Sigmoid colon (tissue), 7 donors: Measurements from ENCODE around the gene FEZF2. TPM values are rescaled to one million over a fixed set of nuclear protein-coding genes. Genes with fewer than 3 reads are reported as not detected.

ENCODE experiments used
- DNase-seq: peaks from one replicate; pipeline ENCODE4 v3.0.0-alpha.2; 2019
- H3K27ac ChIP-seq, 4 donors: fragments of 200-600 bp; sonication (generic); one replicate each; pipeline ENCODE4 v1.5.1; 2016 to 2019; ENCODE audit warnings: mild to moderate bottlenecking in 1 of 4
- H3K27me3 ChIP-seq, 3 donors: fragments of 200-600 bp; sonication (generic); one replicate each; pipeline ENCODE4 v1.5.1; 2019; ENCODE audit warnings: mild to moderate bottlenecking in 1 of 3
- H3K36me3 ChIP-seq, 4 donors: fragments of 200-600 bp; sonication (generic); one replicate each; pipeline ENCODE4 v1.5.1; 2016 to 2019
- H3K4me1 ChIP-seq, 4 donors: fragments of 200-600 bp; sonication (generic); one replicate each; pipeline ENCODE4 v1.5.1; 2017 to 2019
- H3K4me3 ChIP-seq, 4 donors: fragments of 200-600 bp; sonication (generic); one replicate each; pipeline ENCODE4 v1.5.1; 2017 to 2019; ENCODE audit warnings: mild to moderate bottlenecking in 2 of 4, moderate library complexity in 1 of 4
- H3K9me3 ChIP-seq, 4 donors: fragments of 200-600 bp in 3 of 4; sonication (generic) in 3 of 4; one replicate each; pipeline versions ENCODE4 v1.5.1 to v1.6.1; 2013 to 2019
- EP300 ChIP-seq, 4 donors: sonication (generic); formaldehyde crosslinking; IDR thresholded peaks; one replicate each; pipeline ENCODE4 v1.6.1; 2017; ENCODE audit warnings: antibody characterized with exemption in 4 of 4
- POLR2A ChIP-seq, 2 donors: fragments of 450-650 bp; IDR thresholded peaks; one replicate each; pipeline ENCODE4 v1.6.1; 2016; ENCODE audit warnings: antibody characterized with exemption in 2 of 2, mild to moderate bottlenecking in 2 of 2, moderate library complexity in 2 of 2
- POLR2AphosphoS5 ChIP-seq, 4 donors: sonication (generic); formaldehyde crosslinking; IDR thresholded peaks; one replicate each; pipeline ENCODE4 v1.6.1; 2017; ENCODE audit warnings: antibody characterized with exemption in 4 of 4
- WGBS, 2 donors: extraction: QIAGEN DNeasy Blood & Tissue Kit; methylation state at CpG; one replicate each; pipeline ENCODE4 v1.1.7; 2013; 5-methylcytosine and 5-hydroxymethylcytosine counted together
- intact Hi-C: fragments of 100-400 bp; cut with DNase I; formaldehyde crosslinking; loops from one replicate; pipeline ENCODE4 v1.15.1; 2023
- polyA plus RNA-seq, 3 donors: library from polyadenylated mRNA; stranded (reverse); fragments of 200-250 nt; gene quantifications; one replicate each; pipeline ENCODE4 v1.2.3, GENCODE V29; 2013
- total RNA-seq, 4 donors: library from RNA; depleted of rRNA; stranded (reverse); fragments of >200 nt; gene quantifications; one replicate each; pipeline ENCODE4 v1.1.0, GENCODE V29; 2016
- TF ChIP-seq, protein P1 (sequence below), 4 experiments: fragments of 450-650 bp in 3 of 4; fragments of 200-600 bp in 1 of 4; IDR thresholded peaks; one replicate each; pipeline ENCODE4 v1.5.1; 2016 to 2019; ENCODE audit warnings: antibody characterized with exemption in 4 of 4, mild to moderate bottlenecking in 3 of 4, moderate library complexity in 2 of 4
- donor health status: healthy with polysubstance abuse.
- donor health status: Bipolar disorder and iron deficiency.
- donor health status: healthy.

Gene FEZF2
- total and polyA plus RNA-seq, 7 donors, result not detected

DNA sequence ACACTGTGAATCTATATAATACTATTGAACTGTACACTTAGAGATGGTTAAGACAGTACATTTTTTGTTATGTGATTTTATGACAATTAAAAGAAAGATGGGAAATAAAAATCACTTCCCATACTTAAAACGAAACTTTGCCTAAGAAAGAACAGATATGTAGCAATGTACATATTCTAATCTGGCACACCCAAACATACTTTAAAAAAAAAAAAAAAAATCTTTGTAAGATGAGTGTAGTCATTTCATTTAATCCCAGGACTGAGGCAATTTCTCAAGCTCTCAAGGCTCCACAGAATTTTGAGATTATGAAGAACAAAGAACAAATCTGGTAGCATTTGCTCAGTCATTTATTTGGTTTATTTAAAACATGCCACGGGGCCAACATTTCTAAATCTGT lies 40.3 kb upstream of the FEZF2 start:
- no peaks in the 10 kb centered on the region for H3K36me3 ChIP-seq
- no peak overlapping the region for H3K4me3 ChIP-seq
- no peaks in the 10 kb centered on the region for H3K27me3 ChIP-seq
- no peak overlapping the region for H3K27ac ChIP-seq
- TF ChIP-seq, protein P1, sequence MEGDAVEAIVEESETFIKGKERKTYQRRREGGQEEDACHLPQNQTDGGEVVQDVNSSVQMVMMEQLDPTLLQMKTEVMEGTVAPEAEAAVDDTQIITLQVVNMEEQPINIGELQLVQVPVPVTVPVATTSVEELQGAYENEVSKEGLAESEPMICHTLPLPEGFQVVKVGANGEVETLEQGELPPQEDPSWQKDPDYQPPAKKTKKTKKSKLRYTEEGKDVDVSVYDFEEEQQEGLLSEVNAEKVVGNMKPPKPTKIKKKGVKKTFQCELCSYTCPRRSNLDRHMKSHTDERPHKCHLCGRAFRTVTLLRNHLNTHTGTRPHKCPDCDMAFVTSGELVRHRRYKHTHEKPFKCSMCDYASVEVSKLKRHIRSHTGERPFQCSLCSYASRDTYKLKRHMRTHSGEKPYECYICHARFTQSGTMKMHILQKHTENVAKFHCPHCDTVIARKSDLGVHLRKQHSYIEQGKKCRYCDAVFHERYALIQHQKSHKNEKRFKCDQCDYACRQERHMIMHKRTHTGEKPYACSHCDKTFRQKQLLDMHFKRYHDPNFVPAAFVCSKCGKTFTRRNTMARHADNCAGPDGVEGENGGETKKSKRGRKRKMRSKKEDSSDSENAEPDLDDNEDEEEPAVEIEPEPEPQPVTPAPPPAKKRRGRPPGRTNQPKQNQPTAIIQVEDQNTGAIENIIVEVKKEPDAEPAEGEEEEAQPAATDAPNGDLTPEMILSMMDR (IDR thresholded peaks at IDR 0.05), result no peak
- TF ChIP-seq POLR2A (IDR thresholded peaks at IDR 0.05) (no peak), POLR2AphosphoS5 (IDR thresholded peaks at IDR 0.05) (no peak)
- intact Hi-C loops, result no loop called here
- H3K9me3 ChIP-seq, result no peaks in the 10 kb centered on the region
- WGBS, 2 donors, result 67 to 82% methylated on average over 2 of the region's 2 CpGs
- no peaks in the 10 kb centered on the region for H3K4me1 ChIP-seq
- no peak for DNase-seq

DNA sequence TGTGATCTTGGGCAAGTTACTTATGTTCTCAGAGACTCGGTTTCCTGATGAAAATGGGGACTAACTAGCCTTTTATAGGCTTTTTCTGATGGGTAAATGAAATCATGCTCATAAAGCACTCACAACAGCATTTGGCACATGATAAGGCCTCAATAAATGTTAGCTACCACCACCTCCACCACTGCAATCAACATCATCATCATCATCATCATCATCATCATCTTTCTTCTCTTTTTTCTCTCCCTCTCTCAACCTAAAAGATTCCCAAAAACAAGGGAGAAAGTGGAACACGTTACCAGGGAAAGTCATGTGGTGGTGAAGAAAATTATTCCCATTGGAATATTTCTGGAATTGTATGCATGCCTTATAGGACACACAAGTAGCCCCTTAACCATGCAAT lies 33.6 kb upstream of the FEZF2 start:
- intact Hi-C loops, result no loop called here
- 79% methylated on average over 2 of the region's 2 CpGs for WGBS, 2 donors
- H3K9me3 ChIP-seq, result no peaks in the 10 kb centered on the region
- TF ChIP-seq, protein P1 (IDR thresholded peaks at IDR 0.05), result no peak
- TF ChIP-seq POLR2AphosphoS5 (IDR thresholded peaks at IDR 0.05), result no peak
- no peaks in the 10 kb centered on the region for H3K4me1 ChIP-seq
- no peaks in the 10 kb centered on the region for H3K27me3 ChIP-seq
- H3K4me3 ChIP-seq, result no peak overlapping the region
- DNase-seq, result no peak
- H3K36me3 ChIP-seq, result no peaks in the 10 kb centered on the region
- no peak overlapping the region for H3K27ac ChIP-seq

DNA sequence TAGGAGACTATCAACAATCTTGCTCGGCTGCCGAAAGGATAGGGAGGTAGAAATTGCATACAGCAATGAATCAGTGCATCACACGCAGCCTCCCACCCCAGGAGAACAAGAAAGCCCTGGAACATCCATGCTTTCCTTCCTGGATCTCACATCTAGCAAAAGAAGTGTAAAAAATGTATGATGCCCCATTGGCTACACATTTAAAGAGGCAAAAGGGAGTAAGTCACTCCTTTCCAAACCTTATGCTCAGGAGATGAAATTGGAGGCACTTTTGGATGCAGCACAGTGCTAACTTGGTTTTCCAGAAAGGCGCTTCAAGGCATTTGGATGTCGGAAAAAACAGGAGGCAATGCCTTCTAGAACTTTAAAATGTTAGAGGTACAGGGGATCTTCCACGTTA lies 32.2 kb upstream of the FEZF2 start:
- Histone ChIP-seq H3K27ac (no peak overlapping the region), H3K36me3 (no peaks in the 10 kb centered on the region), H3K9me3 (no peaks in the 10 kb centered on the region), H3K4me3 (no peak overlapping the region), H3K4me1 (no peaks in the 10 kb centered on the region), H3K27me3 (no peaks in the 10 kb centered on the region)
- 87 to 88% methylated on average over 6 of the region's 6 CpGs for WGBS, 2 donors
- TF ChIP-seq, protein P1 (IDR thresholded peaks at IDR 0.05), result no peak
- no peak for TF ChIP-seq POLR2AphosphoS5 (IDR thresholded peaks at IDR 0.05)
- no peak for TF ChIP-seq POLR2A (IDR thresholded peaks at IDR 0.05)
- no peak for TF ChIP-seq EP300 (IDR thresholded peaks at IDR 0.05)
- no peak for DNase-seq
- intact Hi-C loops, result no loop called here

DNA sequence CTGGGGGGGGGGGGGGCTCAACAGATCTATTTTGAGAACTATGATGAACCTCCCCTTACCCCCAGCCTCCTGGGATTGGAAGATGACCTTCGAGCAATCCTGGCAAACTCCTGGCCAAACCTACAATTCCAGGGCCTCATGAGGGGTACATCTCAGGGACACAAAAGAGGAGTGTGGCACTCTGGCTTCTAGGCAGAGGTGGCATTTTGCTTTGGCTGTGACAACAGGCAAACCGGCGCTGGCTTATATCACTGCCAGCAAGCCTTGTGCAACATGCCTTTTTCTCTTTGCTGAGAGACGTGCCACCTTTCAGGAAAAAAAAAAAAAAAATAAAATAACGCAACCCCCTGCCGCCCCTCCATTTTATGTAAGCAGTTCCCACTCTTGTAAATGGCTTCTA lies 31.8 kb upstream of the FEZF2 start:
- Histone ChIP-seq H3K9me3 (no peaks in the 10 kb centered on the region), H3K4me1 (no peaks in the 10 kb centered on the region), H3K27me3 (no peaks in the 10 kb centered on the region), H3K4me3 (no peak overlapping the region), H3K27ac (no peak overlapping the region), H3K36me3 (no peaks in the 10 kb centered on the region)
- intact Hi-C loops, result no loop called here
- no peak for DNase-seq
- TF ChIP-seq, protein P1 (IDR thresholded peaks at IDR 0.05), result no peak
- TF ChIP-seq POLR2AphosphoS5 (IDR thresholded peaks at IDR 0.05) (no peak), EP300 (IDR thresholded peaks at IDR 0.05) (no peak), POLR2A (IDR thresholded peaks at IDR 0.05) (no peak)
- WGBS, 2 donors, result 90 to 93% methylated on average over 6 of the region's 6 CpGs

DNA sequence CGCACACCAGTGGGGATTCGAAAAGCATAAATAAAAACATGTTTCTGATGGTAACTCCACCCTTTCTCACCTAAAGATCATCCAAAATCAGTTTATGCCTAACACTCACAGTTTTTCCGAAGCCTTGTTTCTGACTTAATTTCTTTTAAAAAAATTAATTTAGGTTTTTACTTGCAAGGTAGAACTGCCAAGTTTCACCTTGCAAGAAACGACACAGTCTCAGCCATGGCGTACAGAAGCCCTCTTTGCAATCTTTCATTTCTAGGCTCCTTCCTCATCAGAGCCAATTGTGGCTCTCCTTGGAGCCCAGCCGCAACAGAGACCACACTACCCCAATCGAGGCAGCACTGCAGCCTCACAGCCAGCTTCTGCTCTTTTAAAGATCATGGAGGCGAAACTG lies 31.0 kb upstream of the FEZF2 start:
- no peak for TF ChIP-seq POLR2A (IDR thresholded peaks at IDR 0.05)
- TF ChIP-seq POLR2AphosphoS5 (IDR thresholded peaks at IDR 0.05), result no peak
- no peaks in the 10 kb centered on the region for H3K36me3 ChIP-seq
- no peak overlapping the region for H3K4me3 ChIP-seq
- H3K27me3 ChIP-seq, result no peaks in the 10 kb centered on the region
- 86 to 88% methylated on average over 8 of the region's 8 CpGs for WGBS, 2 donors
- DNase-seq, result no peak
- H3K9me3 ChIP-seq, result no peaks in the 10 kb centered on the region
- no peaks in the 10 kb centered on the region for H3K4me1 ChIP-seq
- intact Hi-C loops, result no loop called here
- no peak overlapping the region for H3K27ac ChIP-seq
